Ascending aorta (tissue), 2 donors: ENCODE data around the gene NT5E. TPM values are rescaled to one million over a fixed set of nuclear protein-coding genes. Genes with fewer than 3 reads are reported as not detected.

ENCODE experiments used
- DNase-seq, 2 donors: peaks; one replicate each; pipeline ENCODE4 v3.0.0-alpha.2; 2019; ENCODE audit warnings: low spot score in 2 of 2
- H3K27ac ChIP-seq, 2 donors: fragments of 200-600 bp; sonication (generic); one replicate each; pipeline ENCODE4 v1.5.1; 2016 to 2017; ENCODE audit warnings: mild to moderate bottlenecking in 1 of 2
- H3K27me3 ChIP-seq: fragments of 200-600 bp; sonication (generic); one replicate; pipeline ENCODE4 v1.5.1; 2017
- H3K36me3 ChIP-seq, 2 donors: fragments of 200-600 bp; sonication (generic); one replicate each; pipeline ENCODE4 v1.5.1; 2016
- H3K4me1 ChIP-seq, 2 donors: fragments of 200-600 bp; sonication (generic); one replicate each; pipeline ENCODE4 v1.5.1; 2016 to 2017; ENCODE audit warnings: mild to moderate bottlenecking in 1 of 2
- H3K4me3 ChIP-seq, 2 donors: fragments of 200-600 bp; sonication (generic); one replicate each; pipeline ENCODE4 v1.5.1; 2016 to 2017; ENCODE audit warnings: mild to moderate bottlenecking in 1 of 2
- H3K9me3 ChIP-seq, 2 donors: fragments of 200-600 bp; sonication (generic); one replicate each; pipeline ENCODE4 v1.5.1; 2016
- intact Hi-C: fragments of 100-400 bp; cut with DNase I; formaldehyde crosslinking; loops from one replicate; pipeline ENCODE4 v1.15.1; 2023
- total RNA-seq: library from RNA; depleted of rRNA; stranded (reverse); fragments of >200 nt; gene quantifications from one replicate; pipeline ENCODE4 v1.1.0, GENCODE V29; 2016
- TF ChIP-seq, protein P1 (sequence below), 3 experiments: fragments of 200-600 bp in 2 of 3; fragments of 450-650 bp in 1 of 3; sonication (generic) in 2 of 3; IDR thresholded peaks; one replicate each; pipeline ENCODE4 v1.5.1; 2016 to 2019; ENCODE audit warnings: antibody characterized with exemption in 3 of 3, mild to moderate bottlenecking in 1 of 3, moderate library complexity in 1 of 3

The NT5E gene
- total RNA-seq, 1 donor from 2014 or later: 143 TPM

DNA sequence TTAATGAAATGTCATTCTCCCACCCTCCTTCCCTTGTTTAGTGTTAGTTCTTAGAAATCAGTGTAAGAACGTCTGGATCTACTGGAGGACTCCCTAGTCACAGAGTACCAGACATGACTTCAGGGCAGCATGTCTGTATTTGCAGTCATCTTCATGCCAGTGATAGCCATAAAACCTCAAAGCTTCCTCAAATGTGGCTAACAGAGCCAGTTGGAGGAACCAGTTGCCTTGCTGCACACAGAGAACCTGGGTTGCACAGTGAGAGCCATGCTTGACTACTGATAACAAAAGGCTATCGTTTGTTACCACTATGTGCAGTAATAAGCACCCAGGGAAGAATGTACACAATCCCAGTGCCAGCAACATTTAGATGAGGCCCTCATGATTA lies 20.1 kb downstream of the NT5E start:
- no peak for DNase-seq
- Histone ChIP-seq H3K4me3 (no peak overlapping the region), H3K9me3 (no peaks in the 10 kb centered on the region), H3K36me3 (no peaks in the 10 kb centered on the region), H3K27me3 (no peaks in the 10 kb centered on the region), H3K27ac (peak overlapping the region; percentile 73 to 77), H3K4me1 (peaks cover 4 to 40% of the 10 kb centered on the region in 2 donors)
- intact Hi-C loops: no loop called here
- TF ChIP-seq, protein P1, sequence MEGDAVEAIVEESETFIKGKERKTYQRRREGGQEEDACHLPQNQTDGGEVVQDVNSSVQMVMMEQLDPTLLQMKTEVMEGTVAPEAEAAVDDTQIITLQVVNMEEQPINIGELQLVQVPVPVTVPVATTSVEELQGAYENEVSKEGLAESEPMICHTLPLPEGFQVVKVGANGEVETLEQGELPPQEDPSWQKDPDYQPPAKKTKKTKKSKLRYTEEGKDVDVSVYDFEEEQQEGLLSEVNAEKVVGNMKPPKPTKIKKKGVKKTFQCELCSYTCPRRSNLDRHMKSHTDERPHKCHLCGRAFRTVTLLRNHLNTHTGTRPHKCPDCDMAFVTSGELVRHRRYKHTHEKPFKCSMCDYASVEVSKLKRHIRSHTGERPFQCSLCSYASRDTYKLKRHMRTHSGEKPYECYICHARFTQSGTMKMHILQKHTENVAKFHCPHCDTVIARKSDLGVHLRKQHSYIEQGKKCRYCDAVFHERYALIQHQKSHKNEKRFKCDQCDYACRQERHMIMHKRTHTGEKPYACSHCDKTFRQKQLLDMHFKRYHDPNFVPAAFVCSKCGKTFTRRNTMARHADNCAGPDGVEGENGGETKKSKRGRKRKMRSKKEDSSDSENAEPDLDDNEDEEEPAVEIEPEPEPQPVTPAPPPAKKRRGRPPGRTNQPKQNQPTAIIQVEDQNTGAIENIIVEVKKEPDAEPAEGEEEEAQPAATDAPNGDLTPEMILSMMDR (IDR thresholded peaks at IDR 0.05): no peak

DNA sequence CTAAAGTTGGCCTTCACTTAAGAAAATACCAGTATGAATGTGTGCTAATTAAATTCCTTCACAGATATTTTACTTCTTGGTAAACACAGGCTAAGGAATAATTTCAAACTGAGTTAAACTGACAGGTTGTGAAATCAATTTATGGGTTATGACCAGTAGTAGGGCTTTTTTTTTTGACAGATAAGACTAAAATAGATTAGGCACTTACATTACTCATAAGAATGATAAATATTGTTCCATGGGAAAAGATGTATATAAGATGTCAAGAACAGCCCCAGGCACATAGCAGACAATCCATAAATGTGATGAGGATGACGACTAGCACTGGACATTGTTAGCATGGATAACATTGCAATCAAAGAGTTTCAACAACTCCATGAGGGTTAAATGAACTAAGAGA lies 22.9 kb downstream of the NT5E start:
- intact Hi-C loops: no loop called here

DNA sequence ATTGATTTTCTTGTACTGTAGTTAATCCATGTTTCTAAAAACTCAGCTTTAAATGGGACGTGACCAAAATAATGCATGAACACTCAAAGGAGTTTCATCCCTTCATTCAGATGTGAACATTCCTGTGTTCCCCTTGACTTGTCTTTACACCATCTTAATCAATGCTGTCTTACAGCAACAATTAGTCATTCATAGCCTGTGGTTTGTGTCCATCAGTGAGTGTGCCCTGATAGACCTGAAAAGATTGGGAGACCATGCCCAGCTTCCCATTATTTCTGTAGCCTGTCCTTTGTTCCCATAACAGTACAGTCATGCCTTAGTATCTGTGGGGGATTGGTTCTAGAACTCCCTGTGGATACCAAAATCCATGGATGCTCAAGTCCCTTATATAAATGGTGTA lies 23.9 kb downstream of the NT5E start:
- peak overlapping the region in 1 of 2 donors; percentile 13 for H3K27ac ChIP-seq
- intact Hi-C loops: no loop called here
- peaks cover 0 to 11% of the 10 kb centered on the region in 2 donors for H3K36me3 ChIP-seq
- no peaks in the 10 kb centered on the region for H3K27me3 ChIP-seq
- no peak for DNase-seq
- no peaks in the 10 kb centered on the region for H3K9me3 ChIP-seq
- peaks cover 0 to 23% of the 10 kb centered on the region in 2 donors for H3K4me1 ChIP-seq
- TF ChIP-seq, protein P1 (IDR thresholded peaks at IDR 0.05): no peak
- H3K4me3 ChIP-seq: no peak overlapping the region

More for the DNA sequence above, 22.9 kb downstream of the NT5E start:
- no peaks in the 10 kb centered on the region for H3K9me3 ChIP-seq
- peaks cover 0 to 30% of the 10 kb centered on the region in 2 donors for H3K4me1 ChIP-seq
- TF ChIP-seq, protein P1 (IDR thresholded peaks at IDR 0.05): no peak
- peaks cover 0 to 11% of the 10 kb centered on the region in 2 donors for H3K36me3 ChIP-seq
- H3K27ac ChIP-seq: peak overlapping the region; percentile 57 to 76
- no peaks in the 10 kb centered on the region for H3K27me3 ChIP-seq
- no peak for DNase-seq
- no peak overlapping the region for H3K4me3 ChIP-seq

DNA sequence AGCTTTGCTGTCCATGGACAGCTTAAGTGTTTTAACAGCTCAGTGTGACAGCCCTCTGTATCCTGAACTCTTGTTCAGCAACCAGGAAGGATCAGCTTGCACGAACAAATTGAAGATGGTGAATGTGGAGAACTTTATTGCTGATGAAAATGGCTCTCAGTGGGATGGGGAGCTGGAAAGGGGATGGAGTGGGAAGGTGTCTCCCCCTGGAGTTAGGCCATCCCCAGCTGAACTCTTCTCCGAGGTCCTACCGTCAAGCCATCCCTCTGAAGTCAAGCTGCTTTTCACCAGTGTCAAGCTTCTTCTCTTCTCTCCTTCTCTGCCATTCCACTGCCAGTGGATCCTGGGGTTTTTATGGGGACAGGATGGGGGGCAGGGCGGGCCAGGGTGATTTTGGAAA lies 26.6 kb downstream of the NT5E start:
- Histone ChIP-seq H3K36me3 (peaks cover 0 to 11% of the 10 kb centered on the region in 2 donors), H3K27me3 (no peaks in the 10 kb centered on the region), H3K9me3 (no peaks in the 10 kb centered on the region), H3K4me1 (peaks cover 0 to 10% of the 10 kb centered on the region in 2 donors), H3K27ac (no peak overlapping the region), H3K4me3 (no peak overlapping the region)
- TF ChIP-seq, protein P1 (IDR thresholded peaks at IDR 0.05): no peak
- no peak for DNase-seq
- intact Hi-C loops: no loop called here

DNA sequence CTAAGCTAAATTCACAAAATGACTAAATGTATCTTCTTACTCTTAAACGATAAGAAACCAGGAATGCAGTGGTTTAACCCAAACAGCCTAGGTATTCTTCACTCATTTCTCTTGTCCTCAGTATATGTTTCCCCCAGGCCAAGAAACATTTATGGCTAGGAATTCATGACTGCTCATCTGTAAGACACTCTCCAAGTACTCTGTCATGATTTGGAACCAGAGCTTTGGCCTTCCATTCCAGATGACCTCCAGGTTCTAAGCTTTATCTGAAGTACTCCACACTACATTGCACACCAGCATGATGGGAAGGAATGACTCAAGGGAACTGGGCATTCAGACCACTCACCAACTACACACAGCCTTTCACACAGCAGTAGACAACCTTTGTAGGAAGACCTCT lies 29.3 kb downstream of the NT5E start:
- H3K9me3 ChIP-seq: no peaks in the 10 kb centered on the region
- H3K4me3 ChIP-seq: no peak overlapping the region
- H3K4me1 ChIP-seq: peaks cover 0 to 2% of the 10 kb centered on the region in 2 donors
- H3K36me3 ChIP-seq: peaks cover 0 to 11% of the 10 kb centered on the region in 2 donors
- TF ChIP-seq, protein P1 (IDR thresholded peaks at IDR 0.05): no peak
- DNase-seq: no peak
- no peak overlapping the region for H3K27ac ChIP-seq
- intact Hi-C loops: no loop called here
- no peaks in the 10 kb centered on the region for H3K27me3 ChIP-seq
